CD4-positive, CD25-positive, alpha-beta regulatory T cell (primary cell): ENCODE measurements around the gene PLXNB2. TPM values are rescaled to one million over a fixed set of nuclear protein-coding genes. Genes with fewer than 3 reads are reported as not detected.

ENCODE experiments used
- ATAC-seq, 2 donors: fragments of 150-1000 bp; cut with Tn5 transposase; one replicate each; pipeline ENCODE4 v1.10.0; 2021; ENCODE audit warnings: low read depth in 2 of 2, moderate number of reproducible peaks in 2 of 2, moderate library complexity in 1 of 2
- DNase-seq, 3 donors: peaks; one replicate each; pipeline versions ENCODE4 v3.0.0 to v3.0.0-alpha.2; 2012 to 2022; ENCODE audit warnings: mixed read lengths in 1 of 3
- H3K27ac ChIP-seq: one replicate; pipeline ENCODE4 v1.7.0; 2013; ENCODE audit warnings: mild to moderate bottlenecking, low read length; ENCODE audit not compliant: insufficient read depth, poor library complexity, severe bottlenecking
- H3K27me3 ChIP-seq: one replicate; pipeline ENCODE4 v1.7.0; 2013; ENCODE audit warnings: low read length; ENCODE audit not compliant: control insufficient read depth, insufficient read depth
- H3K36me3 ChIP-seq: one replicate; pipeline ENCODE4 v1.7.0; 2013; ENCODE audit warnings: mild to moderate bottlenecking, low read length, moderate library complexity; ENCODE audit not compliant: control insufficient read depth, insufficient read depth
- H3K4me1 ChIP-seq: 2 replicates; pipeline ENCODE4 v1.7.0; 2013; ENCODE audit warnings: mild to moderate bottlenecking, low read length; ENCODE audit not compliant: insufficient read depth, control insufficient read depth, poor library complexity, severe bottlenecking
- H3K4me3 ChIP-seq: one replicate; pipeline ENCODE4 v1.7.0; 2013; ENCODE audit warnings: low read depth, mild to moderate bottlenecking, low read length, moderate library complexity
- H3K9me3 ChIP-seq, 2 experiments: 1 replicate in 1 of 2; 2 replicates in 1 of 2; pipeline ENCODE4 v1.7.0; 2013; ENCODE audit warnings: low read length in 2 of 2, mild to moderate bottlenecking in 1 of 2, moderate library complexity in 1 of 2; ENCODE audit not compliant: control insufficient read depth in 2 of 2
- H3K27ac Mint-ChIP-seq, 3 donors: one replicate each; pipeline ENCODE4 v1.8.0; 2020 to 2022; ENCODE audit warnings: mild to moderate bottlenecking in 3 of 3, mixed read lengths in 3 of 3, moderate library complexity in 2 of 3
- H3K27me3 Mint-ChIP-seq: one replicate; pipeline ENCODE4 v1.8.0; 2022; ENCODE audit warnings: mild to moderate bottlenecking, mixed read lengths
- H3K36me3 Mint-ChIP-seq: one replicate; pipeline ENCODE4 v1.8.0; 2020; ENCODE audit warnings: mixed read lengths
- H3K4me1 Mint-ChIP-seq, 4 donors: one replicate each; pipeline ENCODE4 v1.8.0; 2020 to 2022; ENCODE audit warnings: mixed read lengths in 4 of 4, mild to moderate bottlenecking in 1 of 4
- H3K4me3 Mint-ChIP-seq, 4 donors: one replicate each; pipeline ENCODE4 v1.8.0; 2020 to 2022; ENCODE audit warnings: mild to moderate bottlenecking in 4 of 4, mixed read lengths in 4 of 4, moderate library complexity in 3 of 4
- H3K9me3 Mint-ChIP-seq, 7 donors: one replicate each; pipeline ENCODE4 v1.8.0; 2020 to 2022; ENCODE audit warnings: mixed read lengths in 7 of 7, mild to moderate bottlenecking in 3 of 7, moderate library complexity in 2 of 7
- polyA plus RNA-seq, 4 donors: library from polyadenylated mRNA; unstranded; fragments of 300-500 nt; fragmentation: Illumina TruSeq; gene quantifications; one replicate each; pipeline ENCODE4 v1.2.3, GENCODE V29; 2021
- total RNA-seq: library from RNA; stranded (reverse); gene quantifications from one replicate; pipeline ENCODE4 v1.2.3, GENCODE V29; 2022

PLXNB2 gene
- total and polyA plus RNA-seq, 5 donors from 2014 or later, result 0.36 to 3.7 (median 0.55) TPM; not detected in 1

DNA sequence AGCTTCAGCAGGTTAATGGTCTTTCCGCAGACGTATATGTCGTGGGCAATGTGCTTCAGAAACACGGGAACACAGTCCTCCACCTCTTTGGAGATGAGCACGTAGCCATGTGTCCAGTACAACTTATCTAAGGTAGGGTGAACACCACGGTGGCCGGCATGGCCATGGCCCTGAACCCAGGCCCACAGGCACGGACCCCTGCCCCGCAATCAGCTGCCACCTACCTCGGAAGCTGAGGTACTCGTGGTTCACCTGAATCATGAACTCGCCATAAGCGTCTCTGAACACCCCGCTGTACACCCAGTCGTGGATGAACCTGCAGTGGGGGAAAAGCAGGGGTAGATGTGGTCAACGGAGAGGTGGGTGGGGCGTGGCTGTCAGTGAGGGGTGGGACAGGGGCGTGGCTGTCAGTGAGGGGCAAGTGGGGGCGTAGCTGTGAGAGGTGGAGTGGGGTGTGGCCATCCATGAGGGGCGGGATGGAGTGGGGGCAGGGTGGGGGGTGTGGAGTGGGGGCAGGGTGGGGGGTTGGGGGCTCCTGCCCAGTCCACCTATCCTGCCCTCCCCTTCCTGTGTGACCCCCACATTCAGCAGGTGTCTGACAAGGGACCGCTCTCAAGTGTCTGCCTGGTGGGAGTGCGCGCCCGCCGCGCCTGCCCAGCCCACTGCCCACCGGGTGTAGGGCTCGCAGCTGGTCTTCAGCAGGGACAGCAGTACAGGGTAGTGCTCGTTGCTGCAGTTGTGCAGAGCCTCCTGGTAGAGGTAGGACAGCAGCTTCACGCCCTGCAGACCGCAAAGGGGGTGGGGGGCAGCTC lies 81.2 kb downstream of the PLXNB2 start:
- Mint-ChIP-seq H3K27ac (no peak overlapping the region), H3K27me3 (no peaks in the 10 kb centered on the region), H3K9me3 (no peaks in the 10 kb centered on the region), H3K4me3 (no peak overlapping the region), H3K4me1 (peaks cover 0 to 3% (median 0%) of the 10 kb centered on the region in 4 donors), H3K36me3 (peaks cover 16% of the 10 kb centered on the region)
- no peaks in the 10 kb centered on the region for H3K9me3 ChIP-seq
- DNase-seq (no peak), ATAC-seq (no peak)
- H3K27ac ChIP-seq, result no peak overlapping the region
- H3K4me3 ChIP-seq, result no peak overlapping the region
- peaks cover 61% of the 10 kb centered on the region for H3K36me3 ChIP-seq
- H3K4me1 ChIP-seq, result no peaks in the 10 kb centered on the region
- no peaks in the 10 kb centered on the region for H3K27me3 ChIP-seq

- H3K27ac Mint-ChIP-seq, result no peak overlapping the region
- DNase-seq, result no peak
These were observed 82.1 kb downstream of the PLXNB2 start for GRCh38 chr22:50225200-50225969.

More at GRCh38 chr22:50225200-50225969, 82.1 kb downstream of the PLXNB2 start:
- no peaks in the 10 kb centered on the region for H3K27me3 ChIP-seq
- H3K4me1 ChIP-seq, result no peaks in the 10 kb centered on the region
- no peaks in the 10 kb centered on the region for H3K9me3 Mint-ChIP-seq
- H3K36me3 Mint-ChIP-seq, result peaks cover 16% of the 10 kb centered on the region
- H3K27ac ChIP-seq, result no peak overlapping the region
- H3K27me3 Mint-ChIP-seq, result no peaks in the 10 kb centered on the region
- no peaks in the 10 kb centered on the region for H3K9me3 ChIP-seq
- no peak overlapping the region for H3K4me3 Mint-ChIP-seq
- no peak for ATAC-seq
- peaks cover 0 to 3% (median 0%) of the 10 kb centered on the region in 4 donors for H3K4me1 Mint-ChIP-seq
- H3K36me3 ChIP-seq, result peaks cover 70% of the 10 kb centered on the region
- no peak overlapping the region for H3K4me3 ChIP-seq

Other genes with a start within 250 kb of the PLXNB2 start
- gene TTLL8, start 249.3 kb downstream of the PLXNB2 start, total RNA-seq, result not detected
- not detected for gene TTLL8, start 249.3 kb downstream of the PLXNB2 start, polyA plus RNA-seq
- 1.1 TPM for gene MLC1, start 222.2 kb downstream of the PLXNB2 start, total RNA-seq
- under 1 TPM in 3 of 4 donors, not detected in 1; 0.20 to 0.87 (median 0.28) TPM for gene MLC1, start 222.2 kb downstream of the PLXNB2 start, polyA plus RNA-seq
- not detected for gene MOV10L1, start 217.6 kb downstream of the PLXNB2 start, total RNA-seq
- not detected for gene MOV10L1, start 217.6 kb downstream of the PLXNB2 start, polyA plus RNA-seq
- gene PANX2, start 136.9 kb downstream of the PLXNB2 start, total RNA-seq, result not detected
- gene PANX2, start 136.9 kb downstream of the PLXNB2 start, polyA plus RNA-seq, result not detected
- 115 TPM for gene TRABD, start 121.7 kb downstream of the PLXNB2 start, total RNA-seq
- 10 to 100 TPM; 33.0 to 47.6 (median 38.5) TPM for gene TRABD, start 121.7 kb downstream of the PLXNB2 start, polyA plus RNA-seq
- gene SELENOO, start 106.6 kb downstream of the PLXNB2 start, total RNA-seq, result 31.9 TPM
- 1 to 10 TPM; 1.8 to 6.5 (median 3.3) TPM for gene SELENOO, start 106.6 kb downstream of the PLXNB2 start, polyA plus RNA-seq
- 132 TPM for gene TUBGCP6, start 62.6 kb downstream of the PLXNB2 start, total RNA-seq
- gene TUBGCP6, start 62.6 kb downstream of the PLXNB2 start, polyA plus RNA-seq, result 10 to 100 TPM; 14.0 to 16.3 (median 14.2) TPM
- gene HDAC10, start 56.4 kb downstream of the PLXNB2 start, total RNA-seq, result 125 TPM
- 10 to 100 TPM in 1 of 4 donors, 1 to 10 TPM in 3; 6.0 to 12.5 (median 7.3) TPM for gene HDAC10, start 56.4 kb downstream of the PLXNB2 start, polyA plus RNA-seq
- 2.0 TPM for gene MAPK12, start 46.0 kb downstream of the PLXNB2 start, total RNA-seq
- under 1 TPM in 2 of 4 donors, not detected in 2; 0.03 to 0.05 TPM for gene MAPK12, start 46.0 kb downstream of the PLXNB2 start, polyA plus RNA-seq
- 9.3 TPM for gene MAPK11, start 37.3 kb downstream of the PLXNB2 start, total RNA-seq
- under 1 TPM; 0.10 to 0.52 (median 0.21) TPM for gene MAPK11, start 37.3 kb downstream of the PLXNB2 start, polyA plus RNA-seq
- 2.1 TPM for gene DENND6B, start 19.4 kb upstream of the PLXNB2 start, total RNA-seq
- gene DENND6B, start 19.4 kb upstream of the PLXNB2 start, polyA plus RNA-seq, result under 1 TPM; 0.48 to 0.69 (median 0.53) TPM
- gene PPP6R2, start 35.7 kb upstream of the PLXNB2 start, total RNA-seq, result 85.7 TPM
- 10 to 100 TPM; 15.9 to 19.4 (median 17.2) TPM for gene PPP6R2, start 35.7 kb upstream of the PLXNB2 start, polyA plus RNA-seq
- 220 TPM for gene SBF1, start 167.4 kb upstream of the PLXNB2 start, total RNA-seq
- 10 to 100 TPM; 16.2 to 29.7 (median 17.6) TPM for gene SBF1, start 167.4 kb upstream of the PLXNB2 start, polyA plus RNA-seq
- gene ADM2, start 173.9 kb upstream of the PLXNB2 start, total RNA-seq, result 1.9 TPM
- gene ADM2, start 173.9 kb upstream of the PLXNB2 start, polyA plus RNA-seq, result under 1 TPM; 0.06 to 0.95 (median 0.28) TPM
- gene MIOX, start 179.2 kb upstream of the PLXNB2 start, total RNA-seq, result not detected
- not detected for gene MIOX, start 179.2 kb upstream of the PLXNB2 start, polyA plus RNA-seq
- gene LMF2, start 200.1 kb upstream of the PLXNB2 start, total RNA-seq, result 113 TPM
- gene LMF2, start 200.1 kb upstream of the PLXNB2 start, polyA plus RNA-seq, result 10 to 100 TPM; 21.5 to 24.2 (median 21.7) TPM
- gene NCAPH2, start 200.6 kb upstream of the PLXNB2 start, total RNA-seq, result 112 TPM
- 10 to 100 TPM; 35.8 to 43.6 (median 39.8) TPM for gene NCAPH2, start 200.6 kb upstream of the PLXNB2 start, polyA plus RNA-seq
- gene SCO2, start 218.0 kb upstream of the PLXNB2 start, total RNA-seq, result 14.6 TPM
- gene SCO2, start 218.0 kb upstream of the PLXNB2 start, polyA plus RNA-seq, result 10 to 100 TPM in 1 of 4 donors, 1 to 10 TPM in 3; 6.4 to 10.4 (median 7.7) TPM
- gene TYMP, start 222.4 kb upstream of the PLXNB2 start, total RNA-seq, result 46.9 TPM
- gene TYMP, start 222.4 kb upstream of the PLXNB2 start, polyA plus RNA-seq, result 10 to 100 TPM; 29.2 to 65.2 (median 44.4) TPM
- 5.9 TPM for gene KLHDC7B, start 238.3 kb upstream of the PLXNB2 start, total RNA-seq
- 10 to 100 TPM in 1 of 4 donors, 1 to 10 TPM in 3; 5.6 to 11.7 (median 8.4) TPM for gene KLHDC7B, start 238.3 kb upstream of the PLXNB2 start, polyA plus RNA-seq